GM18519 (cell line): ENCODE data around the gene EEFSEC.

Source experiments
- ATAC-seq: cut with Tn5 transposase; IDR thresholded peaks from one replicate; pipeline ENCODE4 v1.9.1; 2021; ENCODE audit warnings: mild to moderate bottlenecking, moderate library complexity; ENCODE audit not compliant: unreplicated experiment, low FRiP score

Gene EEFSEC

GRCh38 chr3:128238184-128238489, 84.9 kb downstream of the EEFSEC start:
- no peak for ATAC-seq

GRCh38 chr3:128239304-128239703, 86.0 kb downstream of the EEFSEC start:
- ATAC-seq, result no peak

- no peak for ATAC-seq
These were observed 87.0 kb downstream of the EEFSEC start for GRCh38 chr3:128240232-128240631.

- no peak for ATAC-seq
These were observed 88.5 kb downstream of the EEFSEC start for GRCh38 chr3:128241741-128242140.

- ATAC-seq, result no peak
These were observed 89.7 kb downstream of the EEFSEC start for GRCh38 chr3:128242818-128243601.

GRCh38 chr3:128243602-128244504, 90.6 kb downstream of the EEFSEC start:
- ATAC-seq, result no peak

- no peak for ATAC-seq
These were observed 92.2 kb downstream of the EEFSEC start for GRCh38 chr3:128245460-128245859.

GRCh38 chr3:128247666-128248409, 94.6 kb downstream of the EEFSEC start:
- ATAC-seq, result no peak

GRCh38 chr3:128252083-128252482, 98.8 kb downstream of the EEFSEC start:
- ATAC-seq, result no peak

GRCh38 chr3:128253150-128253549, 99.9 kb downstream of the EEFSEC start:
- no peak for ATAC-seq

GRCh38 chr3:128254066-128254590, 100.8 kb downstream of the EEFSEC start:
- ATAC-seq, result no peak

- ATAC-seq, result no peak
These were observed 101.7 kb downstream of the EEFSEC start for GRCh38 chr3:128254967-128255366.

- no peak for ATAC-seq
These were observed 102.8 kb downstream of the EEFSEC start for GRCh38 chr3:128256131-128256530.

GRCh38 chr3:128257632-128258031, 104.4 kb downstream of the EEFSEC start:
- no peak for ATAC-seq

- ATAC-seq, result no peak
These were observed 107.0 kb downstream of the EEFSEC start for GRCh38 chr3:128260275-128260674.

GRCh38 chr3:128262457-128262856, 109.2 kb downstream of the EEFSEC start:
- ATAC-seq, result no peak

GRCh38 chr3:128263118-128263517, 109.8 kb downstream of the EEFSEC start:
- ATAC-seq, result no peak

- ATAC-seq, result no peak
These were observed 110.7 kb downstream of the EEFSEC start for GRCh38 chr3:128263946-128264345.

GRCh38 chr3:128266453-128266852, 113.2 kb downstream of the EEFSEC start:
- ATAC-seq, result no peak

- ATAC-seq, result no peak
These were observed 114.3 kb downstream of the EEFSEC start for GRCh38 chr3:128267541-128267940.
